H1 (cell line): ENCODE results near the gene MYRIP. TPM values are rescaled to one million over a fixed set of nuclear protein-coding genes. Genes with fewer than 3 reads are reported as not detected.

Experiments used
- CTCF ChIA-PET: fragments of 300-600 bp; sonication (Branson Sonifier 250); formaldehyde crosslinking; loops from one replicate; lab custom pipeline; 2021; ENCODE audit not compliant: partially characterized antibody; lab: Charles Lee
- POLR2A ChIA-PET: fragments of 300-600 bp; sonication (Branson Sonifier 250); formaldehyde crosslinking; loops from one replicate; lab custom pipeline; 2021; ENCODE audit warnings: inconsistent platforms; ENCODE audit not compliant: partially characterized antibody; lab: Charles Lee
- DNase-seq, 2 experiments: peaks; one replicate each; pipeline versions ENCODE4 v3.0.0 to v3.0.0-alpha.2; 2010 to 2022; ENCODE audit warnings: low spot score in 2 of 2, low read depth in 1 of 2, mixed read lengths in 1 of 2
- FAIRE-seq: peaks from 2 replicates; lab custom pipeline; 2011; peaks lifted over from hg19 to GRCh38; lab: Jason Lieb, UNC
- H2AFZ ChIP-seq: 2 replicates; pipeline ENCODE4 v1.8.1; 2012; ENCODE audit warnings: low read length, inconsistent platforms
- H2AK5ac ChIP-seq: 2 replicates; pipeline ENCODE4 v1.6.1; 2013; ENCODE audit warnings: low read depth, low read length
- H2BK120ac ChIP-seq: replicated peaks from 2 replicates; pipeline ENCODE3; 2013; ENCODE audit warnings: low read depth, low read length, inconsistent platforms
- H2BK12ac ChIP-seq: 2 replicates; pipeline ENCODE4 v1.6.1; 2013; ENCODE audit warnings: low read depth, low read length
- H2BK15ac ChIP-seq: 2 replicates; pipeline ENCODE4 v1.6.1; 2013; ENCODE audit warnings: low read length
- H2BK20ac ChIP-seq: 2 replicates; pipeline ENCODE4 v1.6.1; 2013; ENCODE audit warnings: low read length
- H2BK5ac ChIP-seq: 2 replicates; pipeline ENCODE4 v1.6.1; 2013; ENCODE audit warnings: low read depth, low read length
- H3K14ac ChIP-seq: 2 replicates; pipeline ENCODE4 v1.6.1; 2013; ENCODE audit warnings: inconsistent platforms; ENCODE audit not compliant: insufficient read length
- H3K18ac ChIP-seq: 2 replicates; pipeline ENCODE4 v1.6.1; 2013; ENCODE audit warnings: low read length; ENCODE audit errors: extremely low read depth
- H3K23ac ChIP-seq: 2 replicates; pipeline ENCODE4 v1.6.1; 2013; ENCODE audit warnings: inconsistent platforms; ENCODE audit not compliant: insufficient read length
- H3K23me2 ChIP-seq: 2 replicates; pipeline ENCODE4 v1.6.1; 2013; ENCODE audit warnings: low read depth, low read length
- H3K27ac ChIP-seq: 2 replicates; pipeline ENCODE4 v1.6.1; 2011; ENCODE audit warnings: low read depth, low read length, inconsistent platforms
- H3K27me3 ChIP-seq, 4 experiments: replicated peaks in 1 of 4; 1 replicate in 1 of 4; 2 replicates in 3 of 4; pipeline versions ENCODE4 v1.6.1 to v1.8.1; 2011 to 2013; ENCODE audit warnings: low read length in 3 of 4, mild to moderate bottlenecking in 3 of 4, inconsistent platforms in 2 of 4, mixed read lengths in 2 of 4, moderate library complexity in 1 of 4; ENCODE audit not compliant: control insufficient read depth in 3 of 4, insufficient read depth in 3 of 4; ENCODE audit errors: extremely low read depth in 1 of 4
- H3K36me3 ChIP-seq, 4 experiments: 2 replicates each; pipeline versions ENCODE4 v1.6.1 to v1.8.1; 2011 to 2013; ENCODE audit warnings: mild to moderate bottlenecking in 4 of 4, low read length in 3 of 4, moderate library complexity in 2 of 4, control low read depth in 1 of 4, inconsistent platforms in 1 of 4; ENCODE audit not compliant: insufficient read depth in 4 of 4, control insufficient read depth in 2 of 4
- H3K4ac ChIP-seq: replicated peaks from 2 replicates; pipeline ENCODE3; 2013; ENCODE audit warnings: low read length, low read depth, mixed read lengths, inconsistent platforms; ENCODE audit not compliant: insufficient read length
- H3K4me1 ChIP-seq, 4 experiments: replicated peaks in 1 of 4; 1 replicate in 1 of 4; 2 replicates in 3 of 4; pipeline versions ENCODE4 v1.6.1 to v1.8.1; 2011 to 2013; ENCODE audit warnings: low read length in 3 of 4, inconsistent platforms in 2 of 4, mixed read lengths in 1 of 4; ENCODE audit not compliant: insufficient read depth in 4 of 4, control insufficient read depth in 3 of 4
- H3K4me2 ChIP-seq, 2 experiments: 2 replicates each; pipeline versions ENCODE4 v1.6.1 to v1.8.1; 2011 to 2013; ENCODE audit warnings: low read depth in 2 of 2, low read length in 2 of 2, control low read depth in 1 of 2, inconsistent platforms in 1 of 2, mild to moderate bottlenecking in 1 of 2; ENCODE audit not compliant: insufficient read depth in 1 of 2
- H3K4me3 ChIP-seq, 4 experiments: fragments of 200-600, 300-600 bp in 1 of 4; sonication (generic), shearing (Covaris generic), sonication (Bioruptor Twin) in 1 of 4; 2 replicates each; pipeline versions ENCODE4 v1.5.1 to v1.8.1; 2011 to 2016; ENCODE audit warnings: low read length in 4 of 4, low read depth in 3 of 4, control low read depth in 2 of 4, inconsistent platforms in 2 of 4, mild to moderate bottlenecking in 2 of 4, mixed read lengths in 1 of 4, moderate library complexity in 1 of 4; ENCODE audit not compliant: insufficient read depth in 2 of 4; ENCODE audit errors: extremely low read depth in 1 of 4
- H3K56ac ChIP-seq: replicated peaks from 2 replicates; pipeline ENCODE3; 2013; ENCODE audit warnings: low read depth, mild to moderate bottlenecking, mixed read lengths, low read length, inconsistent platforms; ENCODE audit not compliant: insufficient read length
- H3K79me1 ChIP-seq: 2 replicates; pipeline ENCODE4 v1.6.1; 2013; ENCODE audit warnings: low read depth, low read length, control low read depth
- H3K79me2 ChIP-seq, 2 experiments: 2 replicates each; pipeline versions ENCODE4 v1.6.1 to v1.8.1; 2012 to 2013; ENCODE audit warnings: low read length in 2 of 2, mild to moderate bottlenecking in 2 of 2, inconsistent platforms in 1 of 2; ENCODE audit not compliant: insufficient read depth in 2 of 2, control insufficient read depth in 1 of 2
- H3K9ac ChIP-seq, 4 experiments: replicated peaks in 1 of 4; 1 replicate in 1 of 4; 2 replicates in 3 of 4; pipeline versions ENCODE4 v1.6.1 to v1.8.1; 2011 to 2013; ENCODE audit warnings: low read depth in 3 of 4, low read length in 3 of 4, control low read depth in 2 of 4, mild to moderate bottlenecking in 2 of 4, moderate library complexity in 2 of 4, inconsistent platforms in 1 of 4; ENCODE audit errors: extremely low read depth in 1 of 4
- H3K9me3 ChIP-seq, 2 experiments: 2 replicates each; pipeline versions ENCODE4 v1.6.1 to v1.8.1; 2012 to 2013; ENCODE audit warnings: mild to moderate bottlenecking in 2 of 2, moderate library complexity in 2 of 2, control low read depth in 1 of 2, inconsistent platforms in 1 of 2, low read depth in 1 of 2, low read length in 1 of 2, mixed read lengths in 1 of 2; ENCODE audit not compliant: insufficient read depth in 2 of 2
- H4K20me1 ChIP-seq, 2 experiments: replicated peaks in 1 of 2; 2 replicates each; pipeline versions ENCODE3 to v1.8.1; 2011 to 2013; ENCODE audit warnings: inconsistent platforms in 2 of 2, low read length in 2 of 2, mild to moderate bottlenecking in 1 of 2; ENCODE audit not compliant: insufficient read depth in 2 of 2, control insufficient read depth in 1 of 2
- H4K5ac ChIP-seq: 2 replicates; pipeline ENCODE4 v1.6.1; 2013; ENCODE audit warnings: low read length, low read depth, mixed read lengths, inconsistent platforms; ENCODE audit not compliant: insufficient read length
- H4K8ac ChIP-seq: 2 replicates; pipeline ENCODE4 v1.8.0; 2013; ENCODE audit warnings: mild to moderate bottlenecking, moderate library complexity, low read length, inconsistent platforms; ENCODE audit not compliant: insufficient read depth; ENCODE audit errors: extremely low read depth
- H4K91ac ChIP-seq: replicated peaks from 2 replicates; pipeline ENCODE3; 2013; ENCODE audit warnings: low read length, mixed read lengths, inconsistent platforms; ENCODE audit not compliant: insufficient read length
- SP1 ChIP-seq: IDR thresholded peaks from 2 replicates; pipeline ENCODE4 v1.6.1; 2011; ENCODE audit warnings: low read depth, low read length
- SP4 ChIP-seq: IDR thresholded peaks from 2 replicates; pipeline ENCODE4 v1.6.1; 2012; ENCODE audit warnings: low read length, inconsistent platforms
- TBP ChIP-seq: IDR thresholded peaks from 2 replicates; pipeline ENCODE4 v1.6.1; 2011; ENCODE audit warnings: low read depth, low read length, improper control_type of control experiment
- YY1 ChIP-seq: IDR thresholded peaks from 2 replicates; pipeline ENCODE4 v1.6.1; 2011; ENCODE audit warnings: low read depth, mild to moderate bottlenecking, low read length
- WGBS, 2 experiments: shearing (Covaris generic) in 1 of 2; methylation state at CpG; one replicate each; pipeline versions ENCODE4 v1.1.6 to v1.1.7; 2013 to 2015; ENCODE audit warnings: low lambda C conversion rate in 2 of 2, mixed read lengths in 2 of 2, inconsistent platforms in 1 of 2, low coverage in 1 of 2, missing lambda C conversion rate in 1 of 2; ENCODE audit not compliant: insufficient replicate concordance in 2 of 2, insufficient coverage in 1 of 2, insufficient read length in 1 of 2; ENCODE audit errors: extremely low coverage in 1 of 2, missing lambda C conversion rate in 1 of 2; 5-methylcytosine and 5-hydroxymethylcytosine counted together
- polyA plus RNA-seq, 7 experiments: library from polyadenylated mRNA; depleted of rRNA in 3 of 7; stranded (reverse) in 5 of 7; unstranded in 2 of 7; fragments of >200 nt in 5 of 7; fragments of 200-250 nt in 2 of 7; gene quantifications; 1 replicate in 5 of 7; 2 replicates in 1 of 7; 4 replicates in 1 of 7; pipeline versions ENCODE4 v1.2.1 to v1.2.3, GENCODE V29; 2011 to 2013; ENCODE audit warnings: missing spikeins in 2 of 7, mixed read lengths in 2 of 7
- total RNA-seq: library from RNA; stranded (reverse); fragmentation: NEBNext Ultra II Directional; extraction: Animal tissue kit (Norgen Biotek cat#: 25700); gene quantifications from 2 replicates; pipeline ENCODE4 v1.2.1, GENCODE V29; 2021

The MYRIP gene
- total and polyA plus RNA-seq, 2 of the 8 experiments (the other 6 are each of a cell fraction or from before 2014, with no cell fraction given), result 0.54 to 4.3 TPM

DNA sequence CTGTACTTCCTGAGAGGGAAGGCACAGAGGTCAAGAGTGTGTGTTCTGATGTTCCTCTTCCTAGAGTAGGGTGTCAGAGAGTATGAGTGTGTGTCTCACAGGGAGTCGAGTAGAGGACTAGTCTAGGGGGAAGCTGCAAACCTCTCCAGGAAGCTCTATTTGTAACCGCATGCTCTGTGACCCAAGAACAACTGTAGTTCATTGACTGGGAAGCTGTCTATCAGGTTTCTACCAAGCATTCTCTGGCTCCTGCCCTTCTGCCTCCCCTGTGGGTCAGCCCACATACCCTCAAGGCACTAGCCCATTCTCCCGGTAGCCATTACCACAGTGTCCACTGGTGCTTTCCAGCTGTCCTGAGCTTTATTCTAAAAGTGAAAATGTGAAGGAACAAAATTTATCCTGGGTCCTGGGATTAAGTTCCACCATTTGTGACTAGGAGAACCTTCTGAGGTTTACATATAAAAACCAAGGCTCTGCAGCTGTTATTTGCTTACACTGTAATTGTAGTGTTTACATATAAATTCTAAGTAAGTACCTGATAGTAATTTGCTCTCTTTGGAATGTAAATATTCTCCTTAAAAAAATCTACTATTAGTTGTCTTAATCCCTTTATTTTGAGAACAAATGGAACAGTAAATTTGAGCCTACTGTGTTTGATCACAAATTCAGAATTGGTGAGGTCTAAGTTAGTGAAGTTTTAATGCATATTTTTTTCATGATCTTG is 40.7 kb downstream of the MYRIP start:
- Histone ChIP-seq H2AFZ (no peak overlapping the region), H4K5ac (no peak overlapping the region), H3K14ac (no peak overlapping the region), H3K4ac (no peak overlapping the region), H3K79me1 (no peaks in the 10 kb centered on the region), H3K4me3 (no peak overlapping the region), H3K23me2 (no peaks in the 10 kb centered on the region), H4K91ac (no peak overlapping the region), H2BK120ac (no peak overlapping the region), H2BK15ac (no peak overlapping the region), H3K79me2 (no peaks in the 10 kb centered on the region), H3K9ac (no peak overlapping the region), H3K56ac (no peak overlapping the region), H3K27me3 (no peaks in the 10 kb centered on the region), H3K4me2 (no peak overlapping the region), H3K27ac (no peak overlapping the region), H2BK12ac (no peak overlapping the region), H2BK20ac (no peak overlapping the region), H2BK5ac (no peak overlapping the region), H3K4me1 (no peaks in the 10 kb centered on the region), H4K8ac (no peak overlapping the region), H2AK5ac (no peak overlapping the region), H4K20me1 (no peaks in the 10 kb centered on the region), H3K18ac (no peak overlapping the region), H3K9me3 (no peaks in the 10 kb centered on the region), H3K36me3 (no peaks in the 10 kb centered on the region), H3K23ac (no peak overlapping the region)
- DNase-seq (no peak), FAIRE-seq (no peak)
- TF ChIP-seq SP4, result no peak
- no peak for TF ChIP-seq TBP
- no peak for TF ChIP-seq SP1
- TF ChIP-seq YY1, result no peak
- 94% methylated on average over 3 of the region's 3 CpGs; no CpG with 5 or more reads in 1 of the 2 experiments for WGBS, 2 experiments
- ChIA-PET POLR2A (interaction anchor here (0.5 kb wide), 1 partner anchor 25 kb away, joined by 3 read pairs; no protein-coding TSS in a partner anchor), CTCF (interaction anchor here (1.0 to 1.3 kb wide), 2 partner anchors 37 to 62 kb away, joined by 3 to 4 read pairs; no protein-coding TSS in a partner anchor)
